Caco-2 (cell line): ENCODE data around the gene FRRS1L. TPM values are rescaled to one million over a fixed set of nuclear protein-coding genes. Genes with fewer than 3 reads are reported as not detected.

Experiments
- BruUV-seq: library from RNA; stranded (reverse); fragments of 400-500 nt; replicated peaks from 2 replicates; lab custom pipeline; 2021; lab: Mats Ljungman, UMichigan
- CTCF ChIA-PET: fragments of 300-600 bp; sonication (Branson Sonifier 250); formaldehyde crosslinking; loops from one replicate; lab custom pipeline; 2022; ENCODE audit warnings: antibody characterized with exemption; lab: Charles Lee
- POLR2A ChIA-PET: fragments of 300-600 bp; sonication (Branson Sonifier 250); formaldehyde crosslinking; loops from one replicate; lab custom pipeline; 2022; ENCODE audit warnings: antibody characterized with exemption; lab: Charles Lee
- DNase-seq, 2 experiments: peaks; one replicate each; pipeline versions ENCODE4 v3.0.0 to v3.0.0-alpha.2; 2020 to 2022
- H3K27me3 ChIP-seq: replicated peaks from 2 replicates; pipeline ENCODE4 v1.6.0; 2011; ENCODE audit warnings: low read length; ENCODE audit not compliant: control insufficient read depth, insufficient read depth
- H3K36me3 ChIP-seq: 2 replicates; pipeline ENCODE4 v1.5.1; 2011; ENCODE audit warnings: low read length; ENCODE audit not compliant: control insufficient read depth, insufficient read depth
- H3K4me1 ChIP-seq: fragments of 250-450 bp; sonication (Bioruptor Pico); 2 replicates; pipeline ENCODE4 v1.5.1; 2020; ENCODE audit warnings: mild to moderate bottlenecking
- H3K4me3 ChIP-seq: 2 replicates; pipeline ENCODE4 v1.5.1; 2011; ENCODE audit warnings: low read depth, mild to moderate bottlenecking, control low read depth, low read length
- H3K9me3 ChIP-seq: fragments of 250-450 bp; sonication (Bioruptor Pico); 2 replicates; pipeline ENCODE4 v1.5.1; 2020; ENCODE audit warnings: mild to moderate bottlenecking, moderate library complexity
- H3K27ac Mint-ChIP-seq: one replicate; pipeline ENCODE4 v1.8.0; 2022; ENCODE audit warnings: mixed read lengths; ENCODE audit not compliant: unreplicated experiment
- H3K27me3 Mint-ChIP-seq: one replicate; pipeline ENCODE4 v1.8.0; 2022; ENCODE audit warnings: mixed read lengths; ENCODE audit not compliant: insufficient read depth, unreplicated experiment
- H3K36me3 Mint-ChIP-seq: one replicate; pipeline ENCODE4 v1.8.0; 2022; ENCODE audit warnings: mild to moderate bottlenecking, mixed read lengths; ENCODE audit not compliant: insufficient read depth, unreplicated experiment
- H3K4me1 Mint-ChIP-seq: one replicate; pipeline ENCODE4 v1.8.0; 2022; ENCODE audit warnings: low read depth, mixed read lengths; ENCODE audit not compliant: unreplicated experiment
- H3K4me3 Mint-ChIP-seq: one replicate; pipeline ENCODE4 v1.8.0; 2022; ENCODE audit warnings: mild to moderate bottlenecking, moderate library complexity, mixed read lengths; ENCODE audit not compliant: unreplicated experiment
- H3K9me3 Mint-ChIP-seq: one replicate; pipeline ENCODE4 v1.8.0; 2022; ENCODE audit warnings: mixed read lengths; ENCODE audit not compliant: unreplicated experiment
- intact Hi-C: fragments of 100-400 bp; cut with micrococcal nuclease; formaldehyde crosslinking; loops from one replicate; pipeline ENCODE4 v1.10.0; 2022; ENCODE audit not compliant: unreplicated experiment
- total RNA-seq: library from RNA; stranded (reverse); gene quantifications from 2 replicates; pipeline ENCODE4 v1.2.3, GENCODE V29; 2022
- TF ChIP-seq, protein P1 (sequence below), 2 experiments: fragments of 200-600 bp in 1 of 2; IDR thresholded peaks; 1 replicate in 1 of 2; 2 replicates in 1 of 2; pipeline versions ENCODE4 v1.5.1 to v1.8.0; 2011 to 2022; ENCODE audit warnings: antibody characterized with exemption in 1 of 2, control low read depth in 1 of 2, inconsistent platforms in 1 of 2, low read depth in 1 of 2, low read length in 1 of 2, mild to moderate bottlenecking in 1 of 2, moderate library complexity in 1 of 2; ENCODE audit not compliant: insufficient read depth in 1 of 2, severe bottlenecking in 1 of 2, unreplicated experiment in 1 of 2

The FRRS1L gene
- total RNA-seq, 1 experiment from 2014 or later = not detected

DNA sequence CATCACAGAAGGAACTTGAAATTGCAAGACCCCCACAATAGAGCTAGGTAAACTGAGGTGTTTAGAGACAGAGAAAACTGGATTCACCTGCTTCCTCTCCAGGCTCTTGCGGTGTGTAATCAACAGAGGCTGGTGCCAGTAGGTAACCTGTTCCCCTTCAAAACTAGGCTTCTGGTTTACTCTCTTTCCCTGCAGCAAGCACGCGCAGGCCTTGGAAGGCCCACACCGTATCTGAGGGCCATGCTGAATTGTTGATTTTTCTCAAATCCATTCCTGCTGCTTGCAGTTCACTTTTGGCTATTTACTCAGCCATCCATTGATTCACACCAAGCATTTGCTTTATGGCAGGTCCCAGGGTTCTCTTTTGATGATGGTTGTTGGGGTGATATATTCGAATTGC is 667 bp upstream of the FRRS1L start:
- TF ChIP-seq, protein P1, sequence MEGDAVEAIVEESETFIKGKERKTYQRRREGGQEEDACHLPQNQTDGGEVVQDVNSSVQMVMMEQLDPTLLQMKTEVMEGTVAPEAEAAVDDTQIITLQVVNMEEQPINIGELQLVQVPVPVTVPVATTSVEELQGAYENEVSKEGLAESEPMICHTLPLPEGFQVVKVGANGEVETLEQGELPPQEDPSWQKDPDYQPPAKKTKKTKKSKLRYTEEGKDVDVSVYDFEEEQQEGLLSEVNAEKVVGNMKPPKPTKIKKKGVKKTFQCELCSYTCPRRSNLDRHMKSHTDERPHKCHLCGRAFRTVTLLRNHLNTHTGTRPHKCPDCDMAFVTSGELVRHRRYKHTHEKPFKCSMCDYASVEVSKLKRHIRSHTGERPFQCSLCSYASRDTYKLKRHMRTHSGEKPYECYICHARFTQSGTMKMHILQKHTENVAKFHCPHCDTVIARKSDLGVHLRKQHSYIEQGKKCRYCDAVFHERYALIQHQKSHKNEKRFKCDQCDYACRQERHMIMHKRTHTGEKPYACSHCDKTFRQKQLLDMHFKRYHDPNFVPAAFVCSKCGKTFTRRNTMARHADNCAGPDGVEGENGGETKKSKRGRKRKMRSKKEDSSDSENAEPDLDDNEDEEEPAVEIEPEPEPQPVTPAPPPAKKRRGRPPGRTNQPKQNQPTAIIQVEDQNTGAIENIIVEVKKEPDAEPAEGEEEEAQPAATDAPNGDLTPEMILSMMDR (IDR thresholded peaks at IDR 0.05; ENCODE audit: insufficient read depth in 1 of 2, low read depth in 1 of 2, low read length in 1 of 2, severe bottlenecking in 1 of 2, unreplicated experiment in 1 of 2) = no peak
- no peak for DNase-seq
- Mint-ChIP-seq H3K4me3 (no peak overlapping the region), H3K27me3 (no peaks in the 10 kb centered on the region), H3K36me3 (no peaks in the 10 kb centered on the region), H3K27ac (no peak overlapping the region), H3K9me3 (no peaks in the 10 kb centered on the region), H3K4me1 (no peaks in the 10 kb centered on the region)
- ChIA-PET POLR2A (no interaction called here), CTCF (no interaction called here)
- peaks cover 3% of the 10 kb centered on the region; the same call in 1 of the 2 replicates for H3K4me1 ChIP-seq
- BruUV-seq = no TSS peak
- intact Hi-C loops = no loop called here
- H3K27me3 ChIP-seq = no peaks in the 10 kb centered on the region
- no peak overlapping the region for H3K4me3 ChIP-seq
- H3K9me3 ChIP-seq = no peaks in the 10 kb centered on the region
- H3K36me3 ChIP-seq = no peaks in the 10 kb centered on the region

DNA sequence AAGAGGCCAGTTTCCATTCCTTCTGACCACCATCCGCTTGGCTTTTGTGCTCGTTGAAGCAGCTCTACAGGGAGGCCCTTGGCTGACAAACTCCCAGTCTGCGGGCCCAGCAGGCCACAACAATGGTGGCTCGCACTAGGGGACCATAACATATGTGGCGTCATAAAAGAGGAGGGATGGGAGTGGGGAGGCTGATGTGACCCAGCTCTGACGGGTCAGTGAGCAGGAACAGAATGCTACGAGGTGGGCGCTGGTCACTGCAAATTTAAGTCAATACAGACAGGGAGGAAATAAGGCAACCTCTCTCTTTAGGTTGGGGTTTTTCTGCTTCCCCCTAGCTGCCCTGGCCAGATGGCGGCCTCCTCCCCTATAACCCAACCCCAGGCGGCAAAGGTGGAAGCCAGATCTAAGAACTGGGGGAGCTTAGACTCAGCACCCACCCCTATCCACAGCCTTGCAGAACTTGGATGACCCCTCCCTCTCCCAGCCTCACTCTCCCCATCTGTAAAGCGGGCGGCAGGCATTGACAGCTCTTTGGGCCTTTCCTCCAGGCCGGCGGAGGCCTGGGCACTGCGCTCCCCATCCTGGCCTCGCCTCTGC is 778 bp downstream of the FRRS1L start:
- H3K36me3 ChIP-seq = no peaks in the 10 kb centered on the region
- no TSS peak for BruUV-seq
- CTCF ChIA-PET = no interaction called here
- H3K27ac Mint-ChIP-seq = no peak overlapping the region
- no peaks in the 10 kb centered on the region for H3K27me3 ChIP-seq
- intact Hi-C loops = no loop called here
- TF ChIP-seq, protein P1 (IDR thresholded peaks at IDR 0.05; ENCODE audit: insufficient read depth in 1 of 2, low read depth in 1 of 2, low read length in 1 of 2, severe bottlenecking in 1 of 2, unreplicated experiment in 1 of 2) = no peak
- POLR2A ChIA-PET = no interaction called here
- no peaks in the 10 kb centered on the region for H3K27me3 Mint-ChIP-seq
- no peak overlapping the region for H3K4me3 Mint-ChIP-seq
- peaks cover 3% of the 10 kb centered on the region for H3K9me3 Mint-ChIP-seq
- peaks cover 8% of the 10 kb centered on the region; the same call in 1 of the 2 replicates for H3K4me1 ChIP-seq
- H3K4me1 Mint-ChIP-seq = no peaks in the 10 kb centered on the region
- no peaks in the 10 kb centered on the region for H3K36me3 Mint-ChIP-seq
- DNase-seq = no peak
- H3K9me3 ChIP-seq = no peaks in the 10 kb centered on the region
- H3K4me3 ChIP-seq = no peak overlapping the region

- Mint-ChIP-seq H3K27ac (no peak overlapping the region), H3K36me3 (no peaks in the 10 kb centered on the region), H3K4me3 (no peak overlapping the region), H3K4me1 (peaks cover 7% of the 10 kb centered on the region), H3K9me3 (peaks cover 10% of the 10 kb centered on the region), H3K27me3 (no peaks in the 10 kb centered on the region)
- intact Hi-C loops = no loop called here
- Histone ChIP-seq H3K27me3 (no peaks in the 10 kb centered on the region), H3K36me3 (no peaks in the 10 kb centered on the region), H3K4me3 (no peak overlapping the region), H3K9me3 (no peaks in the 10 kb centered on the region), H3K4me1 (peaks cover 14% of the 10 kb centered on the region)
- POLR2A ChIA-PET = no interaction called here
- CTCF ChIA-PET = no interaction called here
- DNase-seq = no peak
- BruUV-seq = no TSS peak
- TF ChIP-seq, protein P1 (IDR thresholded peaks at IDR 0.05; ENCODE audit: insufficient read depth in 1 of 2, low read depth in 1 of 2, low read length in 1 of 2, severe bottlenecking in 1 of 2, unreplicated experiment in 1 of 2) = no peak
Measured at GRCh38 chr9:109164042-109164441, 3.0 kb downstream of the FRRS1L start.
